K562 (cell line): Measurements from ENCODE around the gene TET2.

Experiments used
- BMI1 ChIP-seq: fragments of 150-350 bp; IDR thresholded peaks from 2 replicates; pipeline ENCODE4 v1.6.1; 2014; ENCODE audit warnings: low read length
- EP300 ChIP-seq: IDR thresholded peaks from 2 replicates; pipeline ENCODE4 v1.6.1; 2012; ENCODE audit warnings: low read length, improper control_type of control experiment
- NBN ChIP-seq: fragments of 450-650 bp; IDR thresholded peaks from 2 replicates; pipeline ENCODE4 v1.6.1; 2016; ENCODE audit warnings: low read depth, mild to moderate bottlenecking
- RB1 ChIP-seq: fragments of 450-650 bp; IDR thresholded peaks from 2 replicates; pipeline ENCODE4 v1.6.1; 2017; ENCODE audit warnings: low read depth, mild to moderate bottlenecking
- SREBF2 ChIP-seq: sonication (generic); formaldehyde crosslinking; IDR thresholded peaks from 2 replicates; pipeline ENCODE4 v1.4.0; 2020; ENCODE audit warnings: mild to moderate bottlenecking, missing genetic modification reagents
- ZFP30 ChIP-seq: fragments of 250-450 bp; sonication (Bioruptor Pico); IDR thresholded peaks from 2 replicates; pipeline ENCODE4 v1.8.0; 2022; ENCODE audit warnings: moderate library complexity, mild to moderate bottlenecking, inconsistent platforms, borderline replicate concordance
- ZNF592 ChIP-seq: fragments of 450-650 bp; IDR thresholded peaks from 2 replicates; pipeline ENCODE4 v1.6.1; 2017; ENCODE audit warnings: antibody characterized with exemption, mild to moderate bottlenecking

- TF ChIP-seq NBN, result no peak
- no peak for TF ChIP-seq SREBF2 (CRISPR knock-in tag)
- TF ChIP-seq ZFP30 (CRISPR knock-in tag), result no peak
- no peak for TF ChIP-seq RB1
- TF ChIP-seq EP300, result no peak
- no peak for TF ChIP-seq ZNF592
- TF ChIP-seq BMI1, result no peak
These were observed 87.9 kb downstream of the TET2 start for GRCh38 chr4:105234582-105234981.
